GM18505 (cell line): ENCODE data around the gene KIRREL3.

ENCODE experiments used
- ATAC-seq: cut with Tn5 transposase; IDR thresholded peaks from one replicate; pipeline ENCODE4 v1.9.1; 2021; ENCODE audit not compliant: unreplicated experiment
- POLR2A ChIP-seq: IDR thresholded peaks from 4 replicates; pipeline ENCODE4 v1.6.1; 2011; ENCODE audit warnings: borderline replicate concordance; ENCODE audit not compliant: insufficient read depth, insufficient read length; ENCODE audit errors: extremely low read depth

The KIRREL3 gene

DNA sequence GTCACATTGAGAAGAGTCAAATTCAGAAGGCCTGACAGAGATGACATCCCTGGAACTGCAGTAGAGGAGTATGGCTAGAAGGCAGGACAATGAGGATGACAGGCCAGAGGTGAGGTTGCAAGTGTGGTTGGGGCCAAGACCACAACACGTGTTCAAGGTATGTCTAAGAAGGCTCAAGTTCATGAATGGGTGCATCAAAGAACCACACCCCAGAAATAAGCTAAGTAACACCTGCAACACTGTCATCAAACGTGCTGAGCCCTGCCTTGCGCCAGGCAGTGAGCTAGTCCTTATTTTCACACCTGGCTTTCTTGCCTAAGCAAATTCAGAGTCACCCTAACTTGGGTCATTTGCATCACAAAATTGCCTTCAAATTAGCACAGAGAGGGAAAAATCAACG lies 313.6 kb downstream of the KIRREL3 start:
- ATAC-seq: no peak
- no peak for TF ChIP-seq POLR2A

DNA sequence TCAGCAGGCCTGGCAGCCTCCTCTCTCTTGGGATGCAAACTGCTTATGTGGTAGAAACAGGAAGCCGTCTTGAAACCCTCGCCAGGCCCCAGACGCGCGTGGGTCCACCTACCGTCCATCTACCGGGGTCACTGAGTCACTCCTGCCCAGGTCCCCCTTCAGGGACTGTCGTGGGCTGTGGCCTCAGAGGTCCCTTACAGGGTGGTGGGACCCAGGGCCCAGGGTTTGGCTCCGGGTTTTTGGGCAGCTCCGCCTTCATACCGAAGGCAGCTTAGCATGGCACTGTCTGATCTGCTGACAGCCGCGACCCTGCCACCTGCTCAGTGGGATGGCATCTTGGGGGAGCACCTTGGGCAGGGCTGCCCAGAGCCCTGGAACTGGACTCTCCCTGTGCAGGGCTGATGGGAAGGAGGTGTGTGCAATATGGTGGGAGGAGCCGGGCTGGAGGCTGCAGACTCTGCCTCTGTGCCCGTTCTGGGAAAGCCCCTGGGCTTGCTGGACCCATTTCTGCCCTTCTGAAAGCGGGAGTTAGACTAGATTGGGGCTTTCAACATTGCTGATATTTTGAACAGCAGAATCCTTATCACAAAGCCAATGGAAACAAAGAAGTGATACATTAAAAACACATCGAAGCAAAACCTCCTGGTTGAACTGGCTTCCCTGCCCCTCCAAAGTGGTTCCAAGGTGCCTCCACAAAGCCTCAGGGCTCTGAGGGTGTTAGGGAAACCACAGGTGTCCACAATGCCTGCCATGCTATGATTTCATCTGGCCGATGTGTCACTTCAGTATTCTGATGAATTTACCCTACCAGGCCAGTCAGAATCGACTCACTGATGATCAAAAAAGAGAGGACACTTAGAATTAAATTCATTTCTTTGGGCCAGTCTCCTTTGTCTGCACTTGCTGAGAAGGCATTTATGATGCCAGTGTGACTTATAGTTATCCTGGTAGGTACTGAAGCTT lies 316.5 kb downstream of the KIRREL3 start:
- TF ChIP-seq POLR2A: no peak
- ATAC-seq: no peak

DNA sequence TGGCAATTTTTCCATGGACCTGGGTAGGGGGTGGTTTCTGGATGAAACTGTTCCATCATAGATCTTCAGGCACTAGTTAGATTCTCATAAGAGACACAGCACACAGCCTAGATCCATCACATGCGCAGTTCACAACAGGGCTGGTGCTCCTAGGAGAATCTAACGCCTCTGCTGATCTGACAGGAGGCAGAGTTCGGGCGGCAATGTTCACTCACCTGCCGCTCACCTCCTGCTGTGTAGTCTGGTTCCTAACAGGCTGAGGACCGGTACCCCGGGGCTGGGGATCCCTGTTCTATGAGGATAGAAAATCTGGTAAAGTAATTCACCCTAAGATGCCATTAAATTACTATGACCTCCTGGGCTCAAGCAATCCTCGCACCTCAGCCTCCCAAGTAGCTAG lies 318.0 kb downstream of the KIRREL3 start:
- no peak for ATAC-seq
- no peak for TF ChIP-seq POLR2A

DNA sequence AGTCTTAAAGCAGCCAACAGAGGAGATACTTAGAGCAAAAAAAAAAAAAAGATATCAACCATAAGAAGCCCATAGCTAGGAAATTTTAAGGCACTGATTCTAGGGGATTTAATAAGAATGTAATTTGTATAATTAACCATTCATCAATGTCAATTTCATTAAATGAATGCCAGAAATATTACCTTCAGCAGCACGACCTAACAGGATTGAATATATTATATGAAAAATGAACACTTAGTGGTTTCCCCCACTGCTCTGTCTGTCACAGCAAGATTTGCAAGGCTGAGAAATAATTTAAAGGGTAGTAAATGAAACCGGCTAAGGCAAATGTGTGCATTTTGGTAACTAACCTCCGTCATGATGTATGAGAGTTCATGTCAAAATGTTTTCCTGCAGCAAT lies 319.9 kb downstream of the KIRREL3 start:
- no peak for TF ChIP-seq POLR2A
- ATAC-seq: no peak

DNA sequence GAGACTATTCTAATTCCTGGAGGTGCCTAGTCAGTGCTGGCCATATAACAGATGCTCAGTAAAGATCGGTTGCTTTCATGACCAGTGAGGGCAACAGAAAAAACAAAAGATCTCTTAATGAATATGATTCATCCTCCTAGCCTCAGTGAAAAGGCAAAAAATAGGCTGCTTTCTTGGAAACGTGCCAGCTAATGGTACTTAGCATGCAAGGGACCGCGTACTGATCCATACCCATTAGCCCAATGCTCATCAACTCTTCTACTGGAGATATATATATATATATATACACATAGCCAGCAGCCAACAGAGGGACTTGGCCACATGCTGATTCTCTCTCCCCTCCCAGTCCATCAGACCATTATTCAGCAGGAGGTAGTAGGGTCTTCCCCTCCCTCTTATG lies 320.4 kb downstream of the KIRREL3 start:
- no peak for ATAC-seq
- no peak for TF ChIP-seq POLR2A

DNA sequence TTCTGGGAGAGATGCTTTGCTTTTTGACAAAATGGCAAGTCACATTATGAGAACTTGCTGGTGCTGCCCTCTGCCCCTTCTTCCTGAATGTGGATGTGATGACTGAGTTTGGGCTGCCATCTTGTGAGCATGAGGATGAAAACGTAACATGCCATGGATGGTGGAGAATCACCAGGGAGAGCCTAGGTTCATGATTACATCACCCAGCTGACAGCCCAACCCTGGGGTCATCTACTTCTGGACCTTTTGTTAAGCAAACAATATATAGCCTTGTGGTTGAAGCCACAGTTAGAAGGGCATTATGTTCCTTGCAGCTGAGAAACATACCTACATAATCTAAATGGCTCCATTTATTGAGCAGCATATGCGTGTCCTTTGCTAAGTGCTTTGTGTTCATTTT lies 321.5 kb downstream of the KIRREL3 start:
- ATAC-seq: no peak
- no peak for TF ChIP-seq POLR2A

DNA sequence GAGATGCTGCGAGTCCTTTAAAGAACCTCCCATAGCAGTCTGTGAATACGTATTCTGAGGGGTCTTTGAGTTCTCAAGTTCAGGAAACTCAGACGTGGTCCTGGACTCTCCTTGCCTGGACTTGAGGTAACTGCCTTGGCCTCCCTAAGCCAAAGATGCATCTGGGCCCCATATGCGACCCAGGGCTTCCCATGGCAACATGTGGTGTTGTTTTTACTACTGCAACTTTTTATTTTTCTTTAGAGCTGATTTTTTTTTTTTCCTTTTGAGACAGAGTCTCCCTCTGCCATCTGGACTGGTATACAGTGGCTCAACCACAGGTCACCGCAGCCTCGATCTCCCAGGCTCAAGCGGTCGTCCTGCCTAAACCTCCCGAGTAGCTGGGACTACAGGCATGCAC lies 324.0 kb downstream of the KIRREL3 start:
- TF ChIP-seq POLR2A: no peak
- ATAC-seq: no peak

DNA sequence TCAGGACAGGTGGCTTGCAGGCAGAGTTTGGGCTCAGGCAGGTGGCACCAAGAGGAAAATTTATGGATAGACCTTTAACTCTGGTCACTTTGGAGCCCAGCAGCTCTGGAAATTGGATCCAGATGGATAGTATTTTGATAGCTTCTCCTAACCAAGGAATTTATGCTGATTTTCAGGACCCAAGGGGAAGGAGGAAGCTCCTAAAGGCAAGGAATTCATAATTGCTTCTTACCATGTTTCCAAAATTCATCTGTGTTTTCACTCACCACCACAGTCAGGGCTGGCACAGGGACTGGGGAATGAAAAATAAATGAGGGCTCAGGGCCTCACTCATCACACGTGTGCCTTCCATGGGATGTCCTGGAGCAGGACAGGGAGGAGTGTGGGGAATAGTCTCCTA lies 327.3 kb downstream of the KIRREL3 start:
- no peak for ATAC-seq
- no peak for TF ChIP-seq POLR2A

DNA sequence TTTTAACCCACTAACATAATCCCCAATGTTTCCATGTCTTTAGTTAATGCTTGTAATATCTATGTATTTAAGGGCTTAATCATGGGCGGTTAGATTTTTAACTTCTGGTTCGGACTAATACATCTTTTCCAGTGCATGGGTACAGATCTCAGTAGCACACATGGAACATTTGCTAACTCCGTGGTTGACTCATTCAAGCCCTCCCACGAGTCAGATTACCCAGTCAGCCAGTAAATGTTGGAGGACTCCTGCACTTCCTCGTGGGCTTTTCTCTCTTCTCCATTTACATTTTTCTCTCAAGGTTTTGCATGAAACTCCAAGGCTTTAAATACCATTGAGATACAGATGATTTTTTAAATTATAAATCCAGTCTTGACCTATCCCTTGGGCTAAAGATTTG lies 331.2 kb downstream of the KIRREL3 start:
- TF ChIP-seq POLR2A: no peak
- no peak for ATAC-seq

DNA sequence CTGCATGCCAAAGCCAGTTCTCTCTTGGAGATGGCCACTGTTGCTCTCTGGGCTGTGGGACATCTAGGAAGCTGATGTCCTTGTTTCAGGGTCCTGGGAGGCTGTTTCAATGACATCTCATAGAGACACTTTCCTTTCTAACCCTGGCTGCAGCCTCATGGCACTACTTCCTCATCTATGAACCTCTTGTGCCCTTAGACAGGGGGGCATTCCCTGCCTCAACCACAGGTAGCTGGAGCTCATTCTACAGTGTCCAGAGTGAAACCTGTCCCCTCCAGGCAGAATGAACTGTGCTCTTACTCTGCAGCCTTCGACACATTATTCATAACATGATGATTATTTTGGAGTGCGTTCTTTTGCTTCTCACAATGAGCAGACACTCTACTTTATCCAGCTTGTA lies 335.9 kb downstream of the KIRREL3 start:
- TF ChIP-seq POLR2A: no peak
- no peak for ATAC-seq

DNA sequence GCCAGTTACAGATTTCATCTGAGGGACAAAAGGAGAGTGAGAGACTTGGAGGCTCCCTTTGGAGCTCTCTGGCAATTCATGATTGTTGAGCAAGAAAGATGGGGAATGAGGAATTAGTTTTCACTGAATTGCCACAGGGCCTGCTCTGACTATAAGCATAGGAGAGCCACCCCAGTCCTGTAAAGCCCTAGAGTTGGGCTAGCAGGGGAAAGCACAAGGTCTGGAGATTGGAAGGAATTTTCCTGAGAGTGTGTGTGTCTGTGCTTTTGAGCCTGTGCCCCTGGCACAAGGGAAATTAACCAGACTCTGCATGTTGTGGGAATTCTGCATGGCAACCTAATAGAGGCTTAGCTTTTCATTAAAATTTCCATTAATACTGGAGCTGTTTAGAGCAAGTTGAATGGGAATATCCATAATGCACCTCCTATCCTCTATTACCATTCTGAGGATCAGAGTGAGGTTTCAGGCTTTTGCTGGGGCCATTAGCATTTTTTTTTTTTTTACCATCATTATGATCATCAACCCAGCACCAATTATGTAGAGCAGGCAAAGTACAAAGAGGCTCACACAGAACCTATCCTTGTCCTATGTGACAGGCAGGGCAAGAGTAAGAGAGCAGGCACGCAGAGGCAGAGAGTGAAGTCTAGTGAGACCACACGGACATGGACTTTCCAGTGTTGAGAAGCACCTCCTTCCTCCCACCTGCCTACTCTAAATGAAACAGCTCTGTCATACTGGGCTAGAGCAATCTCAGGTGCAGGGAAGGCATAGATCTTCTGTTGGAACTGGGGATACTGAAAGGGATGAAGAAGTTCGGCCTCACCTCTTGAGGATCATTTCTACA lies 336.6 kb downstream of the KIRREL3 start:
- no peak for TF ChIP-seq POLR2A
- no peak for ATAC-seq

DNA sequence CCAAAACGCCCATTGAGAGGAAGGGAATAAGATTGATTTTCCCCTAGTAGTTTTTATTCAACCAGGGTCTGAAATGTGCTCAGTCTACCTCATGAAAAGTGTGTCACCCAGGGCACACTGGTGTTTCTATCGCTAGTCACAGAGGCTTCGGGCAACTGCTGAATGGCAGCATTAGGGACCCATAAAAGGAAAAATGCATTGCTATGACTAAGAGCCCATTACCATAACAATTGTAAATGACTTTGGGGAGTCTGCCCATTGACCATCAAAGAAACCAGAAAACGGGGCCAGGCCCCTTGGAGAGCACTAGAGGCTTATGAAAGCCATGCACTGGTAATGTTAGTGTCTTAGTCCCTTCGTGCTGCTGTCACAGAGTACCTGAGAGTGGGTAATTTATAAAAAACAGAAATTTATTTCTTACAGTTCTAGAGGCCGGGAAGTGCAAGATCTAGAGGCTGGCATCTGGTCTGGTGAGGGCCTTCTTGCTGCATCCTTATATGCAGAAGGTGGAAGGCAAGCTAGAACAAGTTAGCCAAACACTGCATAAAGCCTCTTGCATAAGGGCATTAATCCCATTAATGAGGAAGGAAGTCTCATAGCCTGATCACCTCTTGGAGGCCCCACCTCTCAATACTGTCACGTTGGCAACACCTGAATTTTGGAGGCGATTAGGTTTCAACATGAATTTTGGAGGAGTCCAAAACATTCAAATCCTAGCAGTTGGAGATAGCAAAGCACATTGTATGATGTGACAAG lies 338.4 kb downstream of the KIRREL3 start:
- no peak for TF ChIP-seq POLR2A
- no peak for ATAC-seq
